Right atrium auricular region (tissue), 2 donors: ENCODE measurements around the gene SH2D5. TPM values are rescaled to one million over a fixed set of nuclear protein-coding genes. Genes with fewer than 3 reads are reported as not detected.

Experiments
- DNase-seq: peaks from one replicate; pipeline ENCODE4 v3.0.0-alpha.2; 2019; ENCODE audit warnings: low spot score
- H3K27ac ChIP-seq, 2 donors: fragments of 200-600 bp; sonication (generic); 1 replicate in 1 of 2; 2 replicates in 1 of 2; pipeline ENCODE4 v1.5.1; 2016 to 2019
- H3K27me3 ChIP-seq, 2 donors: fragments of 200-600 bp; sonication (generic); one replicate each; pipeline versions ENCODE4 v1.5.1 to v1.6.0; 2017 to 2019
- H3K36me3 ChIP-seq: fragments of 200-600 bp; sonication (generic); one replicate; pipeline ENCODE4 v1.5.1; 2016
- H3K4me1 ChIP-seq, 2 donors: fragments of 200-600 bp; sonication (generic); one replicate each; pipeline versions ENCODE4 v1.5.1 to v1.6.0; 2017 to 2019
- H3K4me3 ChIP-seq, 2 donors: fragments of 200-600 bp; sonication (generic); 1 replicate in 1 of 2; 2 replicates in 1 of 2; pipeline ENCODE4 v1.5.1; 2017 to 2019; ENCODE audit warnings: mild to moderate bottlenecking in 1 of 2, moderate library complexity in 1 of 2
- H3K9me3 ChIP-seq, 2 donors: fragments of 200-600 bp; sonication (generic); one replicate each; pipeline ENCODE4 v1.5.1; 2019
- total RNA-seq, 2 donors: library from RNA; depleted of rRNA; stranded (reverse); fragments of >200 nt; gene quantifications; one replicate each; pipeline ENCODE4 v1.1.0, GENCODE V29; 2016
- TF ChIP-seq, protein P1 (sequence below), 2 donors: fragments of 200-600 bp; sonication (generic); IDR thresholded peaks; one replicate each; pipeline ENCODE4 v1.5.1; 2019; ENCODE audit warnings: antibody characterized with exemption in 2 of 2

SH2D5 gene
- total RNA-seq, 2 donors from 2014 or later = 0.63 TPM; not detected in 1

DNA sequence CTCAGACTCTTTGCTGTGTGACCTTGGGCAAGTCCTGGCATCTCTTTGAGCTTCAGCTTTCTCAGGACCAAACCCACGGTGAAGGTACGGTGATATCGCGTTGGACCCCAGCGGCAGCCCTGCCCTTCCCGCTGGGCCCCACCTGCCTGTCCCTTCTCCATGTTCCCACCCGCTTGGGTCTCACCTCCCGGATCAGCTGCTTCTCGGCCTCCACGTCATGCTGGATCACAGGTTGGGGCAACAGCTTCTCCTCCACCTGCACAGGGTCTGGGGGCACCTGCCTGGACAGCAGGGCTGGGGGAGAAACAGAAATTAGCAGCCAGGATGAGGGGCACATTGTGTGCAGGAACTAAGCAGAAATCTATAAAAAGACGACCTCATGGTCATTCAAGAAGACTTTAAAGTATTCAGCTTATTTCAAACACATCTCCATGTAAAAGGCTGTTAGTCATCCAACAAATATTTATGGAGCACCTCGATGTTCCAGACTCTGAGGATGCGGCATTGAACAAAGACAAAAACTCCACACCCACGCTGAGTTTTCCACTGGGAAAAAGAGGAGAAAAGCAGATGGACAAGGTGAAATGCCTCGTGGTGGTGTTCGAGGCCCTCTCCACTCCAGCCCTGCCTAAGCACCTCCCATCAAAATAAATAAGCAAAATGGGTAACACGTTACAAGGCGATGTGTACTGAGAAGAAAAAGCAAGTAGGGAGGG lies 34.1 kb downstream of the SH2D5 start:
- H3K4me3 ChIP-seq = no peak overlapping the region
- no peak overlapping the region for H3K27ac ChIP-seq
- peaks cover 0 to 13% of the 10 kb centered on the region in 2 donors for H3K4me1 ChIP-seq
- no peaks in the 10 kb centered on the region for H3K27me3 ChIP-seq
- no peak for DNase-seq
- H3K9me3 ChIP-seq = no peaks in the 10 kb centered on the region
- H3K36me3 ChIP-seq = no peaks in the 10 kb centered on the region
- TF ChIP-seq, protein P1, sequence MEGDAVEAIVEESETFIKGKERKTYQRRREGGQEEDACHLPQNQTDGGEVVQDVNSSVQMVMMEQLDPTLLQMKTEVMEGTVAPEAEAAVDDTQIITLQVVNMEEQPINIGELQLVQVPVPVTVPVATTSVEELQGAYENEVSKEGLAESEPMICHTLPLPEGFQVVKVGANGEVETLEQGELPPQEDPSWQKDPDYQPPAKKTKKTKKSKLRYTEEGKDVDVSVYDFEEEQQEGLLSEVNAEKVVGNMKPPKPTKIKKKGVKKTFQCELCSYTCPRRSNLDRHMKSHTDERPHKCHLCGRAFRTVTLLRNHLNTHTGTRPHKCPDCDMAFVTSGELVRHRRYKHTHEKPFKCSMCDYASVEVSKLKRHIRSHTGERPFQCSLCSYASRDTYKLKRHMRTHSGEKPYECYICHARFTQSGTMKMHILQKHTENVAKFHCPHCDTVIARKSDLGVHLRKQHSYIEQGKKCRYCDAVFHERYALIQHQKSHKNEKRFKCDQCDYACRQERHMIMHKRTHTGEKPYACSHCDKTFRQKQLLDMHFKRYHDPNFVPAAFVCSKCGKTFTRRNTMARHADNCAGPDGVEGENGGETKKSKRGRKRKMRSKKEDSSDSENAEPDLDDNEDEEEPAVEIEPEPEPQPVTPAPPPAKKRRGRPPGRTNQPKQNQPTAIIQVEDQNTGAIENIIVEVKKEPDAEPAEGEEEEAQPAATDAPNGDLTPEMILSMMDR (IDR thresholded peaks at IDR 0.05) = no peak

DNA sequence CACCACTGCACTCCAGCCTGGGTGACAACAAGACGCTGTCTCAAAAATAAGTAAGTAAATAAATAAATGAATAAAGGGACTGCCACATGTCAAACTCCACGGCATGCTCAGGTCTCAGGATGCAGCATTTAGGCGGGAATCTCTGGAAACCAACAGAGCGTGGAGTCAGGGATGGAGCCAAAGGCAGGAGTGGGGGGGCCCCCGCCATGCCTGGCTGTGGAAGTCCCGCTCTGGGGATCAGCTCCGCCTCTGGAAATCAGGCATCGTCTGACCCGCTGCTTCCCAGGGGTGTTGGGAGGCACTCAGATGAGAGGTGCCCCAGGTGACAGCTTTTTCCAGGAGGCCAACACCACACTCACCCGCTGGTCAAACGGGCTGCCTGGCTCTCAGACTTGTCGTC lies 34.9 kb downstream of the SH2D5 start:
- Histone ChIP-seq H3K27me3 (no peaks in the 10 kb centered on the region), H3K4me3 (no peak overlapping the region), H3K9me3 (no peaks in the 10 kb centered on the region), H3K4me1 (peaks cover 0 to 13% of the 10 kb centered on the region in 2 donors), H3K36me3 (no peaks in the 10 kb centered on the region), H3K27ac (peak overlapping the region; percentile 71 to 83)
- no peak for DNase-seq
- TF ChIP-seq, protein P1 (IDR thresholded peaks at IDR 0.05) = no peak

DNA sequence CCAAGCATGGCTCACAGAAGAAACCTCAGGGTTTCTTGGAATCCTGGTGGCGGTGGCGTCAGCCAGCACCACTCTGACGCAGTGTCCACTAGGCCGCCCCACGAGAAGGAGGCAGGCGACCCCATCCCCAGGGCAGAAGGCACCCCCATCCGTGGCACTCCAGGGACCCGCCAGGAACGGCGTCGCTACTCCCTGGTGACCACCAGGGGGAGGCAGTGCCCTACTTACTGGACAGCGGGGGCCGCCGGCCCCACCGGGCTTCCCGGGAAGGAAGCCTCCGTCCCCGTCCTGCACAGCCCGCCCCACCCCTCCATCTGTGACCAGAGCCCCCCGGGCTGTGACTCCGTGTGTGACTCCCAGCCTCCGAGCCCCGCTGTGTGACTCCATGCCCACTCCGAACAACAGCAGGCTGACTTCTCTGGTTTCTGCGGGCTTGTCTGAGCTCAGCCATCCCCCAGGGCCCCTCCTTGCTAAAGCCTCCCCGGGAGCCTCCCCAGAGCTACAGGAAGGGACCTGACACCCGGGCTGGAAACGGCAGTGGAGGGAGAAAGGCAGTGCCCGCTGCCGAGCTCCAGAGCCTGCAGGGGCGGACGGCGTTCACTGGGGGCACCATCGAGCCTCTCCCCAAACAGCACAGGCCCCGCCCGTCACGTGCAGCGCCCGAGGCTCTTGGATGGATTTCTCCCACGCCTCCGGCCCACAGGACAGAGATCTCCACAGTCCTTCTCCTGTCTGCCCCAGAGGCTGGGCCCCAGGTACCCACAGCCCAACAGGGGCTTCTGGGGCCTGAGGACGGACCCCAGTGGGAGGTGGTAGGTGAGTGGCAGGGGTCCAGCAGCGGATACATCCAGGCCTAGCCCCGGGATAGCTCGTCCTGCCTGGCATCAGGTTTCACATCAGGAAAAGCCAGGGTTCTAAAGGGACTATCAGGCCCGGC lies 35.8 kb downstream of the SH2D5 start:
- peaks cover 0 to 13% of the 10 kb centered on the region in 2 donors for H3K4me1 ChIP-seq
- no peaks in the 10 kb centered on the region for H3K9me3 ChIP-seq
- no peaks in the 10 kb centered on the region for H3K36me3 ChIP-seq
- DNase-seq = peak; percentile 87
- peak overlapping the region; percentile 71 to 83 for H3K27ac ChIP-seq
- TF ChIP-seq, protein P1 (IDR thresholded peaks at IDR 0.05) = peak; percentile 90 to 95
- H3K27me3 ChIP-seq = no peaks in the 10 kb centered on the region
- H3K4me3 ChIP-seq = peak overlapping the region; percentile 53 to 60

DNA sequence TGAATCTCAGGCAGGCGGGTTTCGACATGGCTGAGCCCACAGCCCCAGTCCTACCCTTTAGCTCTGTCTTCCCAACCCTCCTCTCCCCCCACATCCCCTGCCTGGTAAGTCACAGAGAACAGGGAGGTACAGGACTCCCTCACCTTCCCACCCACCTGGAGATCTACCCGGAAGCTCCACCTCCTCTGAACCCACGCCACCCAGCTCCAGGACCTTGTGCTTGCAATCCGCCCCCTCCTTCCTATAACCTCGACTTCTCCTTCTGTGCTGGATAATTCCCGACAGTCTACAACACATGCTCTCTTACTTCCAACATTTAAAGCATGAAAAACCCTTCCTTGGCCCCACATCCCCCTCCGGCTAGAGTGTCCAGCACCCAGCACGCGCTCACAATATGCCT lies 37.0 kb downstream of the SH2D5 start:
- H3K36me3 ChIP-seq = no peaks in the 10 kb centered on the region
- DNase-seq = no peak
- H3K4me3 ChIP-seq = no peak overlapping the region
- no peaks in the 10 kb centered on the region for H3K9me3 ChIP-seq
- H3K27me3 ChIP-seq = no peaks in the 10 kb centered on the region
- H3K27ac ChIP-seq = no peak overlapping the region
- TF ChIP-seq, protein P1 (IDR thresholded peaks at IDR 0.05) = no peak
- H3K4me1 ChIP-seq = peaks cover 0 to 13% of the 10 kb centered on the region in 2 donors

DNA sequence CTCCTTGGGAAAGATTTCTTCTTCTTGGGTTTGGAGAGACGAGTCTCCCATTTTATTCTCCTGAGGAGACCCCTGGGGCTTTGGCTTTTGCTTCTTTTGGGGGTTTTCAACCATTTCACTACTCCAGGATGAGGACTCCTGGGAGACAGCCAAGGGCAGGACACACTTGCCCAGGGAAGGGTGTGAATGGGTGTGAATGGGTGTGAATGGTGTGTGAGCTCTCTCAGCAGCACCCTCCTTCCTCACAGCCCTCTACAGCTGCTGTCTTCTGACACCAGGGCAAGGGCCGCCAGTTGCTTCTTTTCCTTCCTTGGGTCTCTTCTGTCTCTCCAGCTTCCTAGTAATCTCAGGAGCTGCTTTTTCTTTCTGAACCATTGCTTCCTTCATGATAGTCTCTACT lies 38.9 kb downstream of the SH2D5 start:
- Histone ChIP-seq H3K9me3 (no peaks in the 10 kb centered on the region), H3K4me1 (peaks cover 0 to 13% of the 10 kb centered on the region in 2 donors), H3K27me3 (no peaks in the 10 kb centered on the region), H3K36me3 (no peaks in the 10 kb centered on the region), H3K27ac (no peak overlapping the region), H3K4me3 (no peak overlapping the region)
- no peak for DNase-seq
- TF ChIP-seq, protein P1 (IDR thresholded peaks at IDR 0.05) = no peak
